Parathyroid adenoma (tissue), 2 donors: ENCODE data around the gene LYVE1.

Source experiments
- H2AFZ ChIP-seq: fragments of 300-600 bp; sonication (generic); one replicate; pipeline ENCODE4 v1.7.0; 2017; ENCODE audit warnings: antibody characterized with exemption, mild to moderate bottlenecking
- H3K27ac ChIP-seq: fragments of 300-600 bp; sonication (generic); one replicate; pipeline ENCODE4 v1.7.0; 2017
- H3K27me3 ChIP-seq: fragments of 300-600 bp; sonication (generic); one replicate; pipeline ENCODE4 v1.7.0; 2017; ENCODE audit warnings: low read length; ENCODE audit not compliant: control insufficient read depth, insufficient read depth
- H3K36me3 ChIP-seq: fragments of 300-600 bp; sonication (generic); one replicate; pipeline ENCODE4 v1.7.0; 2017; ENCODE audit warnings: low read length; ENCODE audit not compliant: control insufficient read depth, insufficient read depth
- H3K4me1 ChIP-seq: fragments of 300-600 bp; sonication (generic); one replicate; pipeline ENCODE4 v1.7.0; 2017; ENCODE audit warnings: control low read depth
- H3K4me2 ChIP-seq: fragments of 300-600 bp; sonication (generic); one replicate; pipeline ENCODE4 v1.7.0; 2017; ENCODE audit warnings: low read length
- H3K4me3 ChIP-seq: fragments of 300-600 bp; sonication (generic); one replicate; pipeline ENCODE4 v1.7.0; 2017; ENCODE audit warnings: low read depth, low read length
- H3K79me2 ChIP-seq: fragments of 300-600 bp; sonication (generic); one replicate; pipeline ENCODE4 v1.7.0; 2017; ENCODE audit warnings: control low read depth
- H3K9ac ChIP-seq: fragments of 300-600 bp; sonication (generic); one replicate; pipeline ENCODE4 v1.7.0; 2017; ENCODE audit warnings: mild to moderate bottlenecking
- H3K9me3 ChIP-seq: fragments of 300-600 bp; sonication (generic); one replicate; pipeline ENCODE4 v1.7.0; 2017; ENCODE audit warnings: low read length; ENCODE audit not compliant: control insufficient read depth
- CTCF ChIP-seq: fragments of 300-600 bp; sonication (generic); IDR thresholded peaks from one replicate; pipeline ENCODE4 v1.7.0; 2017; ENCODE audit warnings: antibody characterized with exemption, mild to moderate bottlenecking
- donor health status: primary hyperparathyroidism.

LYVE1 gene

GRCh38 chr11:10573556-10573955 lies 5.1 kb upstream of the LYVE1 start:
- no peaks in the 10 kb centered on the region for H3K4me1 ChIP-seq
- no peaks in the 10 kb centered on the region for H3K27me3 ChIP-seq
- no peak overlapping the region for H3K9ac ChIP-seq
- no peaks in the 10 kb centered on the region for H3K36me3 ChIP-seq
- no peaks in the 10 kb centered on the region for H3K79me2 ChIP-seq
- no peak overlapping the region for H3K27ac ChIP-seq
- H2AFZ ChIP-seq = no peak overlapping the region
- H3K4me2 ChIP-seq = no peak overlapping the region
- no peak overlapping the region for H3K4me3 ChIP-seq
- no peaks in the 10 kb centered on the region for H3K9me3 ChIP-seq
- no peak for TF ChIP-seq CTCF

- Histone ChIP-seq H2AFZ (no peak overlapping the region), H3K27me3 (no peaks in the 10 kb centered on the region), H3K36me3 (no peaks in the 10 kb centered on the region), H3K9me3 (no peaks in the 10 kb centered on the region), H3K4me2 (no peak overlapping the region), H3K27ac (no peak overlapping the region), H3K4me3 (no peak overlapping the region), H3K4me1 (no peaks in the 10 kb centered on the region), H3K9ac (no peak overlapping the region), H3K79me2 (no peaks in the 10 kb centered on the region)
- TF ChIP-seq CTCF = no peak
These were observed 4.6 kb upstream of the LYVE1 start for GRCh38 chr11:10573028-10573427.

GRCh38 chr11:10572533-10572932 lies 4.1 kb upstream of the LYVE1 start:
- Histone ChIP-seq H2AFZ (no peak overlapping the region), H3K27ac (no peak overlapping the region), H3K9ac (no peak overlapping the region), H3K4me3 (no peak overlapping the region), H3K79me2 (no peaks in the 10 kb centered on the region), H3K4me2 (no peak overlapping the region), H3K9me3 (no peaks in the 10 kb centered on the region), H3K27me3 (no peaks in the 10 kb centered on the region), H3K36me3 (no peaks in the 10 kb centered on the region), H3K4me1 (no peaks in the 10 kb centered on the region)
- TF ChIP-seq CTCF = no peak

- H2AFZ ChIP-seq = no peak overlapping the region
- no peak overlapping the region for H3K27ac ChIP-seq
These were observed 1.0 kb downstream of the LYVE1 start for GRCh38 chr11:10567446-10567845.

More at GRCh38 chr11:10567446-10567845, 1.0 kb downstream of the LYVE1 start:
- Histone ChIP-seq H3K4me1 (no peaks in the 10 kb centered on the region), H3K27me3 (no peaks in the 10 kb centered on the region), H3K9me3 (no peaks in the 10 kb centered on the region), H3K79me2 (no peaks in the 10 kb centered on the region), H3K4me2 (no peak overlapping the region), H3K4me3 (no peak overlapping the region), H3K9ac (no peak overlapping the region), H3K36me3 (no peaks in the 10 kb centered on the region)
- TF ChIP-seq CTCF = no peak
